Cortex of kidney (tissue), 1 donor: ENCODE measurements around the gene WDR90.

ENCODE experiments used
- DNase-seq: peaks from one replicate; lab custom pipeline; 2025; lab: John Stamatoyannopoulos, UW

WDR90 gene

DNA sequence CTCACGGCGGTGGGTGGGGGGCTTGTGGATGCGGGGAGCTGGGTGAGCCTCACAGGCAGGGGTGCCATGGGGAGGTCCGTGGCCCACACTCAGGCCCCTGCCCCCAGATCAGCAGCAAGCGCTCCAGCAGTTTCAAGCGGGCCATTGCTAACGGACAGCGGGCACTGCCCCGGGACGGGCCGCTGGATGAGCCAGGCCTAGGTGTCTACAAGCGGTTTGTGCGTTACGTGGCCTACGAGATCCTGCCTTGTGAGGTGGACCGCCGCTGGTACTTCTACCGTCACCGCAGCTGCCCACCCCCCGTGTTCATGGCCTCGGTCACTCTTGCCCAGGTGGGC lies 27.4 kb downstream of the WDR90 start:
- no peak for DNase-seq

- no peak for DNase-seq
Measured at GRCh38 chr16:676913-677312, 27.7 kb downstream of the WDR90 start.

DNA sequence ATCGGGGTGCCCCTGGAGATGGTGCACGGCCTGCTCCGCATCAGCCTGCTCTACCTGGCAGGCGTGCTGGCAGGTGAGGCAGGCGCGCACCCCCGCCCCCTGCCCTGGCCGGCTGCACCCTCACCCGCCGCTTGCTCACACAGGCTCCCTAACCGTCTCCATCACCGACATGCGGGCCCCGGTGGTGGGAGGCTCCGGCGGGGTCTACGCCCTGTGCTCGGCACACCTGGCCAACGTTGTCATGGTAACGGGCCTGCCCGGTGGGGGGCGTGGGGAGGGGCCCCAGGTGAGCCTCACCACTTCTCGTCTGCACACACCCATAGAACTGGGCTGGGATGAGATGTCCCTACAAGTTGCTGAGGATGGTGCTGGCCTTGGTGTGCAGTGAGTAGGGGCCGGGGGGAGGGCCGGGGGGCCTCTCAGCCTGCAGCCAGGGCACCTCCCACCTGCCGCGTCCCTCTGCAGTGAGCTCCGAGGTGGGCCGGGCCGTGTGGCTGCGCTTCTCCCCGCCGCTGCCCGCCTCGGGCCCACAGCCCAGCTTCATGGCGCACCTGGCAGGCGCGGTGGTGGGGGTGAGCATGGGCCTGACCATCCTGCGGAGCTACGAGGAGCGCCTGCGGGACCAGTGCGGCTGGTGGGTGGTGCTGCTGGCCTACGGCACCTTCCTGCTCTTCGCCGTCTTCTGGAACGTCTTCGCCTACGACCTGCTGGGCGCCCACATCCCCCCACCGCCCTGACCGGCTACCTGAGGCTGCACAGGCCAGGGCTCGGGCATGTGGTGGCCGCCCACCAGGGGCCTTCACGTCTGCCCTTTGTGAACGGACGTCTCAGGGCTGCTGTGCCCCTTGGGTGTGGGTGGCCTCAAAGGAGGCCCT lies 28.4 kb downstream of the WDR90 start:
- DNase-seq, result no peak

- DNase-seq, result no peak
Measured at GRCh38 chr16:678209-678857, 29.2 kb downstream of the WDR90 start.

GRCh38 chr16:678858-679813 lies 30.0 kb downstream of the WDR90 start:
- no peak for DNase-seq

GRCh38 chr16:679814-680624 lies 30.9 kb downstream of the WDR90 start, which contains the start of gene STUB1:
Gene STUB1, plus strand, starts transcription at chr16:680410. Its CDS starts 116 bp downstream, at chr16:680526.
- DNase-seq, result no peak

DNA sequence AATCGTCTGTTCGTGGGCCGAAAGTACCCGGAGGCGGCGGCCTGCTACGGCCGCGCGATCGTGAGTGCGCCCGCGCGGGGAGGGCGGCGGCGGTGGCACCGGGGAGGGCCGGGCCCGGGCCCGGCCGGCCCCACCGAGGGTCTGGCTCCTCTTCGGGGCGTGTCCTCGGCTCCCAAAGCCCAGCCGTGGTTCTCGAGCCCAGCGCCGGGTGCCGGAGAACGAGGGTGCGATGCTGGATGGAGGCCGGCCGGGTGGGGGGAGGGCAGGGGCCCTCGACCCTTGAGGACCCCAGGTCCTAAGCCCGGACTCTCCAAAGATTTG lies 31.4 kb downstream of the WDR90 start:
- no peak for DNase-seq

DNA sequence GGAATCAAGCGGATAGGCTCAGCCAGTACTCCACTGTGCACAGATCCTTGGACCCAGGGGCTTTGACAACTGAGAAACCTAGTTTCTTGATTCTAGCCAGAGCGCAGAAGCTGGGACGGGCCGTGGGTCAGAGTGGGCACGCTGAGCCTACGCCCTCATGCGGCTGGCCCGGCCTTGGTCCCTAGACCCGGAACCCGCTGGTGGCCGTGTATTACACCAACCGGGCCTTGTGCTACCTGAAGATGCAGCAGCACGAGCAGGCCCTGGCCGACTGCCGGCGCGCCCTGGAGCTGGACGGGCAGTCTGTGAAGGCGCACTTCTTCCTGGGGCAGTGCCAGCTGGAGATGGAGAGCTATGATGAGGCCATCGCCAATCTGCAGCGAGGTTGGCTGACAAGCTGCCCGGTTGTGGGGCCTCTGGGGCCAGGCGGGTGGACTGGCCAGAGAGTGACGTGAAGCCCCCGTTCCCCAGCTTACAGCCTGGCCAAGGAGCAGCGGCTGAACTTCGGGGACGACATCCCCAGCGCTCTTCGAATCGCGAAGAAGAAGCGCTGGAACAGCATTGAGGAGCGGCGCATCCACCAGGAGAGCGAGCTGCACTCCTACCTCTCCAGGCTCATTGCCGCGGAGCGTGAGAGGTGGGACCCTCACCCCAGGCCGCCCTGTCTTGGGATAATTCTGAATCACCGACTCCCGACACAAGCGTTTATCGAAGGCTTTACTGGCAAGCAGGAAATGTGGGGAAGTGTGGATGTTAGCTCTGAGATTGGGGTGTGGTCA lies 32.0 kb downstream of the WDR90 start:
- no peak for DNase-seq

DNA sequence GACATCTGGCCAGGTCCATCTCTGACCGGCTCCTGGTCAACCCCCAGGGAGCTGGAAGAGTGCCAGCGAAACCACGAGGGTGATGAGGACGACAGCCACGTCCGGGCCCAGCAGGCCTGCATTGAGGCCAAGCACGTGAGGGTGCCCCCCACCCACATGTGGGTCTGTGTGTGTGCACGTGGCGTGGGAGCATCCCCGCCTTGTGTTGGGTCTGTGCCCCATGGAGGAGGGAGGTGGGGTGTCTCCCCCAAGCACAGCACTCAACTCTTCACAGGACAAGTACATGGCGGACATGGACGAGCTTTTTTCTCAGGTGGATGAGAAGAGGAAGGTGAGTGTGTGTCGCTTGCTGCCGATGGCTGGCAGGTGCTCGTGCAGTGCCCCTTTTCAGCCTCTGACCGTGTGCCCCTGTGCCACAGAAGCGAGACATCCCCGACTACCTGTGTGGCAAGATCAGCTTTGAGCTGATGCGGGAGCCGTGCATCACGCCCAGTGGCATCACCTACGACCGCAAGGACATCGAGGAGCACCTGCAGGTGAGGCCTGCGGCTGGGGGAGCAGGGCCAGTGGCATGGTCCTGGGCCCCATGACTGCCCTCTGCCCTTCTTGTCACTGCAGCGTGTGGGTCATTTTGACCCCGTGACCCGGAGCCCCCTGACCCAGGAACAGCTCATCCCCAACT lies 32.7 kb downstream of the WDR90 start:
- DNase-seq, result no peak

- DNase-seq, result no peak
Measured at GRCh38 chr16:682493-683395, 33.6 kb downstream of the WDR90 start.

GRCh38 chr16:683396-684070 lies 34.4 kb downstream of the WDR90 start:
- no peak for DNase-seq

GRCh38 chr16:684071-684794 lies 35.1 kb downstream of the WDR90 start, which contains the start of gene JMJD8:
Gene JMJD8, minus strand, starts transcription at chr16:684334. Its CDS starts 15 bp downstream, at chr16:684319.
- no peak for DNase-seq

DNA sequence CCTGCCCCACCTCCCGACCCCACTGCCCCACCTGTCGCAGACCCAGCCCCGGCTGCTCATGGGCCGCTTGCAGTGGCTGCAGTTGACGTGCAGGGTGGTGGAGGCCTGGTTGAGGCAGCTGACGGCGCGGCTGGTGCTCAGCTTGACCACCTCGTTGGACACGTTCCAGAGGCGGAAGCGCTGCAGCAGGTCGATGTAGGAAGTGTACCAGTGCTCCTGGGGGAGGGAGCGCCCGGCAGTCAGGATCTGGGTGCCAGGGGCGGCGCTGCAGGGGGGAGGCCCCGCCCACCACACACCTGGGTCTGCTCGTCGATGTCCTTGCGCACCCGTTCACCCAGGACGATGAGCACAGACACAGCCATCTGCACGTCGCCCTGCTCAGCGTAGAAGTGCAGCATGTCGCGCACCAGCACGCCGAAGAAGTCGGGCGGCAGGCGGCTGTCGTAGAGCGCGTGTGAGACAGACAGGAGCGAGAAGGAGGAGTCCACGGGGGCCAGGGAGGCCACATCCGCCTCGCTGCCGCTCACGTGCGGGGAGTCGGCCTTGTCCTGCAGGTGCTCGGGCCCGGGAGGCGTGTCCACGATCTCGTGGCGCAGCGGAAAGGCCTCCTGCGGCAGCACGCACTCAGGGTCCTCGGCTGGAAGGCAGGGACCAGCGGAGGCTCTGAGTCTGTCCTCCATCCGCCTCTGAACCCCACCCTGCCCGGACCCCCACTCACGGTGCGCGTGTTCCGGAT lies 36.0 kb downstream of the WDR90 start:
- no peak for DNase-seq

GRCh38 chr16:685967-686366 lies 36.8 kb downstream of the WDR90 start:
- no peak for DNase-seq

GRCh38 chr16:686459-687260 lies 37.5 kb downstream of the WDR90 start:
- no peak for DNase-seq

GRCh38 chr16:687499-687898 lies 38.3 kb downstream of the WDR90 start:
- DNase-seq, result no peak
